PC-3 (cell line): ENCODE data around the gene AHDC1. TPM values are rescaled to one million over a fixed set of nuclear protein-coding genes. Genes with fewer than 3 reads are reported as not detected.

Source experiments
- ATAC-seq: fragments of 200-7000 bp; cut with Tn5 transposase; 2 replicates; pipeline ENCODE4 v1.9.1; 2020; ENCODE audit warnings: mild to moderate bottlenecking, moderate library complexity
- BruUV-seq: library from RNA; stranded (reverse); fragments of 400-500 nt; replicated peaks from 2 replicates; lab custom pipeline; 2021; lab: Mats Ljungman, UMichigan
- CTCF ChIA-PET: fragments of 300-600 bp; sonication (Branson Sonifier 250); formaldehyde crosslinking; loops from one replicate; lab custom pipeline; 2022; ENCODE audit warnings: antibody characterized with exemption; lab: Charles Lee
- POLR2A ChIA-PET: fragments of 300-600 bp; sonication (Branson Sonifier 250); formaldehyde crosslinking; loops from one replicate; lab custom pipeline; 2022; ENCODE audit warnings: antibody characterized with exemption; ENCODE audit not compliant: unreplicated experiment; lab: Charles Lee
- DNase-seq: peaks from one replicate; pipeline ENCODE4 v3.0.0-alpha.2; 2015
- H2AFZ ChIP-seq: fragments of 300-600 bp; sonication (generic); 2 replicates; pipeline ENCODE4 v1.6.0; 2016; ENCODE audit warnings: antibody characterized with exemption, low read length
- H3F3A ChIP-seq: fragments of 300-600 bp; sonication (generic); one replicate; pipeline ENCODE4 v1.6.0; 2017; ENCODE audit warnings: antibody characterized with exemption, low read length, control low read depth, mild to moderate bottlenecking; ENCODE audit not compliant: unreplicated experiment
- H3K27ac ChIP-seq: fragments of 300-600 bp; sonication (generic); 2 replicates; pipeline ENCODE4 v1.5.1; 2016; ENCODE audit warnings: mild to moderate bottlenecking, low read length
- H3K27me3 ChIP-seq: fragments of 300-600 bp; sonication (generic); 2 replicates; pipeline ENCODE4 v1.6.1; 2016; ENCODE audit warnings: low read length, mixed read lengths
- H3K36me3 ChIP-seq: fragments of 300-600 bp; sonication (generic); 2 replicates; pipeline ENCODE4 v1.6.1; 2016; ENCODE audit warnings: low read depth, mixed run types, low read length, mixed read lengths
- H3K4me1 ChIP-seq: fragments of 300-600 bp; sonication (generic); 2 replicates; pipeline ENCODE4 v1.5.1; 2016; ENCODE audit warnings: low read length; ENCODE audit not compliant: insufficient read depth
- H3K4me2 ChIP-seq: fragments of 300-600 bp; sonication (generic); 2 replicates; pipeline ENCODE4 v1.6.0; 2016; ENCODE audit warnings: low read length
- H3K4me3 ChIP-seq: fragments of 300-600 bp; sonication (generic); 2 replicates; pipeline ENCODE4 v1.5.1; 2016; ENCODE audit warnings: mild to moderate bottlenecking, low read length, mixed read lengths
- H3K79me2 ChIP-seq: fragments of 300-600 bp; sonication (generic); 2 replicates; pipeline ENCODE4 v1.6.1; 2017; ENCODE audit warnings: low read length, mixed read lengths
- H3K9ac ChIP-seq: fragments of 300-600 bp; sonication (generic); 2 replicates; pipeline ENCODE4 v1.6.0; 2016; ENCODE audit warnings: mild to moderate bottlenecking, low read length
- H3K9me2 ChIP-seq: fragments of 300-600 bp; sonication (generic); replicated peaks from 2 replicates; pipeline ENCODE4 v1.6.1; 2016; ENCODE audit warnings: mixed run types, low read length, mixed read lengths
- H3K9me3 ChIP-seq: fragments of 300-600 bp; sonication (generic); 2 replicates; pipeline ENCODE4 v1.6.1; 2016; ENCODE audit warnings: low read length, mixed read lengths
- H4K20me1 ChIP-seq: fragments of 300-600 bp; sonication (generic); 2 replicates; pipeline ENCODE4 v1.6.1; 2016; ENCODE audit warnings: low read length, mixed read lengths
- CTCF ChIP-seq: fragments of 300-600 bp; sonication (generic); conservative IDR thresholded peaks from 2 replicates; pipeline ENCODE4 v1.5.1; 2017; ENCODE audit warnings: antibody characterized with exemption, low read depth, mild to moderate bottlenecking, low read length
- EZH2 ChIP-seq: fragments of 300-600 bp; sonication (generic); IDR thresholded peaks from one replicate; pipeline ENCODE4 v1.6.1; 2017; ENCODE audit warnings: antibody characterized with exemption, mild to moderate bottlenecking, low read length; ENCODE audit not compliant: unreplicated experiment
- EZH2phosphoT487 ChIP-seq: fragments of 300-600 bp; sonication (generic); IDR thresholded peaks from 2 replicates; pipeline ENCODE4 v1.6.1; 2018; ENCODE audit warnings: mild to moderate bottlenecking, antibody characterized with exemption, low read length, borderline replicate concordance
- intact Hi-C: fragments of 100-400 bp; cut with micrococcal nuclease; formaldehyde crosslinking; loops from 2 replicates; pipeline ENCODE4 v1.9.0; 2023
- total RNA-seq: library from RNA; depleted of rRNA; stranded (reverse); fragments of >200 nt; gene quantifications from 2 replicates; pipeline ENCODE4 v1.2.3, GENCODE V29; 2014

AHDC1 gene
- total RNA-seq, 1 experiment from 2014 or later, result 15.2 TPM

GRCh38 chr1:27523337-27524020 is 80.5 kb downstream of the AHDC1 start:
- Histone ChIP-seq H3K27ac (peak overlapping the region; percentile 48), H4K20me1 (no peaks in the 10 kb centered on the region), H3K79me2 (no peaks in the 10 kb centered on the region), H3F3A (no peaks in the 10 kb centered on the region), H3K27me3 (no peaks in the 10 kb centered on the region), H3K4me1 (peaks cover 28% of the 10 kb centered on the region), H2AFZ (0 out of 2 replicates have a peak overlapping the region, but pooled peaks have one; percentile 56), H3K9me2 (no peaks in the 10 kb centered on the region), H3K4me3 (no peak overlapping the region; the same call in 1 of the 2 replicates), H3K9ac (peak overlapping the region; percentile 57), H3K36me3 (no peaks in the 10 kb centered on the region), H3K4me2 (peak overlapping the region; percentile 64), H3K9me3 (no peaks in the 10 kb centered on the region)
- DNase-seq (no peak), ATAC-seq (no peak)
- intact Hi-C loops, result loop anchor here (5.0 kb wide), 1 partner anchor 44 kb away; no protein-coding TSS in a partner anchor
- ChIA-PET CTCF (interaction anchor here (0.5 to 0.9 kb wide), 2 partner anchors 105 to 107 kb away, joined by 3 read pairs; no protein-coding TSS in a partner anchor), POLR2A (interaction anchor here (0.8 kb wide), 1 partner anchor 33 kb away, joined by 6 read pairs; the partner anchor contains the start of gene WASF2)
- no peak for TF ChIP-seq CTCF
- no peak for TF ChIP-seq EZH2phosphoT487
- no peak for TF ChIP-seq EZH2
- no TSS peak for BruUV-seq

GRCh38 chr1:27522432-27523336 is 81.3 kb downstream of the AHDC1 start:
- TF ChIP-seq CTCF (peak; percentile 35; the same call in 1 of the 2 replicates), EZH2phosphoT487 (no peak)
- H3K9me3 ChIP-seq, result no peaks in the 10 kb centered on the region
- H4K20me1 ChIP-seq, result no peaks in the 10 kb centered on the region
- TSS peak; percentile 71 for BruUV-seq
- DNase-seq (peak; percentile 35), ATAC-seq (peak; percentile 64)
- H3F3A ChIP-seq, result no peaks in the 10 kb centered on the region
- peak overlapping the region; percentile 25; the same call in 1 of the 2 replicates for H3K4me3 ChIP-seq
- no peaks in the 10 kb centered on the region for H3K9me2 ChIP-seq
- H2AFZ ChIP-seq, result peak overlapping the region; percentile 56
- peak overlapping the region; percentile 57 for H3K9ac ChIP-seq
- H3K79me2 ChIP-seq, result no peaks in the 10 kb centered on the region
- peaks cover 29% of the 10 kb centered on the region for H3K4me1 ChIP-seq
- no peaks in the 10 kb centered on the region for H3K27me3 ChIP-seq
- ChIA-PET CTCF (interaction anchor here (0.6 to 0.9 kb wide), 2 partner anchors 83 to 106 kb away, joined by 3 read pairs; no protein-coding TSS in a partner anchor), POLR2A (interaction anchor here (0.8 kb wide), 1 partner anchor 33 kb away, joined by 6 read pairs; the partner anchor contains the start of gene WASF2)
- no peaks in the 10 kb centered on the region for H3K36me3 ChIP-seq
- intact Hi-C loops, result loop anchor here (5.0 kb wide), 1 partner anchor 45 kb away; no protein-coding TSS in a partner anchor
- H3K27ac ChIP-seq, result peak overlapping the region; percentile 48
- peak overlapping the region; percentile 64 for H3K4me2 ChIP-seq
